H9 (cell line): ENCODE measurements around the gene PPM1B. TPM values are rescaled to one million over a fixed set of nuclear protein-coding genes. Genes with fewer than 3 reads are reported as not detected.

Experiments used
- DNase-seq: peaks from one replicate; pipeline ENCODE4 v3.0.0-alpha.2; 2017
- H2AFZ ChIP-seq: one replicate; pipeline ENCODE4 v1.6.1; 2013; ENCODE audit warnings: mild to moderate bottlenecking, low read length, control low read depth, moderate library complexity
- H2AK5ac ChIP-seq: 2 replicates; pipeline ENCODE4 v1.6.1; 2013; ENCODE audit warnings: low read length, control low read depth, mixed read lengths; ENCODE audit not compliant: insufficient read length
- H2BK120ac ChIP-seq: one replicate; pipeline ENCODE4 v1.6.1; 2013; ENCODE audit warnings: low read depth, mild to moderate bottlenecking, low read length, control low read depth, inconsistent platforms; ENCODE audit not compliant: poor library complexity, severe bottlenecking
- H2BK12ac ChIP-seq: 2 replicates; pipeline ENCODE4 v1.6.1; 2013; ENCODE audit warnings: low read length, control low read depth, mixed read lengths, low read depth; ENCODE audit not compliant: insufficient read length
- H2BK15ac ChIP-seq: 2 replicates; pipeline ENCODE4 v1.6.1; 2013; ENCODE audit warnings: low read depth, low read length, control low read depth
- H2BK20ac ChIP-seq: one replicate; pipeline ENCODE4 v1.6.1; 2013; ENCODE audit warnings: low read depth, mild to moderate bottlenecking, low read length, control low read depth, inconsistent platforms; ENCODE audit not compliant: poor library complexity, severe bottlenecking
- H2BK5ac ChIP-seq: 2 replicates; pipeline ENCODE4 v1.6.1; 2013; ENCODE audit warnings: low read length, control low read depth, mixed read lengths; ENCODE audit not compliant: insufficient read length
- H3K14ac ChIP-seq: 2 replicates; pipeline ENCODE4 v1.6.1; 2013; ENCODE audit warnings: low read length, control low read depth; ENCODE audit not compliant: insufficient read depth
- H3K18ac ChIP-seq: 2 replicates; pipeline ENCODE4 v1.6.1; 2013; ENCODE audit warnings: low read depth, mild to moderate bottlenecking, mixed read lengths, low read length, control low read depth; ENCODE audit not compliant: insufficient read length
- H3K23ac ChIP-seq: 2 replicates; pipeline ENCODE4 v1.6.1; 2013; ENCODE audit warnings: low read length, control low read depth, mixed read lengths, low read depth; ENCODE audit not compliant: insufficient read length
- H3K23me2 ChIP-seq: 2 replicates; pipeline ENCODE4 v1.6.1; 2013; ENCODE audit warnings: low read depth, mild to moderate bottlenecking, mixed read lengths, low read length, control low read depth; ENCODE audit not compliant: insufficient read length, poor library complexity, severe bottlenecking
- H3K27ac ChIP-seq: 2 replicates; pipeline ENCODE4 v1.5.1; 2013; ENCODE audit warnings: low read length, control low read depth, mixed read lengths, low read depth; ENCODE audit not compliant: insufficient read length
- H3K27me3 ChIP-seq: 2 replicates; pipeline ENCODE4 v1.6.1; 2013; ENCODE audit warnings: low read length, control low read depth, inconsistent platforms; ENCODE audit not compliant: insufficient read depth
- H3K4ac ChIP-seq: 2 replicates; pipeline ENCODE4 v1.6.1; 2013; ENCODE audit warnings: low read depth, mild to moderate bottlenecking, control low read depth, inconsistent platforms, low read length, moderate library complexity
- H3K4me1 ChIP-seq: 2 replicates; pipeline ENCODE4 v1.6.1; 2013; ENCODE audit warnings: low read length, control low read depth, inconsistent platforms; ENCODE audit not compliant: insufficient read depth
- H3K4me2 ChIP-seq: 2 replicates; pipeline ENCODE4 v1.6.1; 2013; ENCODE audit warnings: low read length, control low read depth, mixed read lengths; ENCODE audit not compliant: insufficient read length, insufficient read depth
- H3K56ac ChIP-seq: 2 replicates; pipeline ENCODE4 v1.6.1; 2013; ENCODE audit warnings: low read depth, mild to moderate bottlenecking, mixed read lengths, low read length, control low read depth; ENCODE audit not compliant: insufficient read length
- H3K79me1 ChIP-seq: 2 replicates; pipeline ENCODE4 v1.6.1; 2013; ENCODE audit warnings: low read depth, mild to moderate bottlenecking, moderate library complexity, low read length, control low read depth, inconsistent platforms; ENCODE audit not compliant: insufficient read depth, poor library complexity, severe bottlenecking
- H3K79me2 ChIP-seq: 2 replicates; pipeline ENCODE4 v1.6.1; 2013; ENCODE audit warnings: low read length, control low read depth, inconsistent platforms; ENCODE audit not compliant: insufficient read depth
- H3K9ac ChIP-seq: 2 replicates; pipeline ENCODE4 v1.6.1; 2013; ENCODE audit warnings: low read length, control low read depth, mixed read lengths; ENCODE audit not compliant: insufficient read length; ENCODE audit errors: extremely low read depth
- H3K9me3 ChIP-seq: one replicate; pipeline ENCODE4 v1.6.1; 2013; ENCODE audit warnings: low read depth, low read length, inconsistent platforms; ENCODE audit not compliant: control insufficient read depth
- H3T11ph ChIP-seq: one replicate; pipeline ENCODE4 v1.6.1; 2013; ENCODE audit warnings: mild to moderate bottlenecking, low read length, control low read depth, inconsistent platforms
- H4K20me1 ChIP-seq: one replicate; pipeline ENCODE4 v1.6.1; 2013; ENCODE audit not compliant: control insufficient read depth, insufficient read length, insufficient read depth
- H4K5ac ChIP-seq: 2 replicates; pipeline ENCODE4 v1.6.1; 2013; ENCODE audit warnings: low read depth, mild to moderate bottlenecking, mixed read lengths, low read length, control low read depth; ENCODE audit not compliant: insufficient read length
- H4K8ac ChIP-seq: replicated peaks from 2 replicates; pipeline ENCODE4 v1.6.1; 2013; ENCODE audit warnings: low read length, control low read depth, mixed read lengths, low read depth; ENCODE audit not compliant: insufficient read length
- H4K91ac ChIP-seq: 2 replicates; pipeline ENCODE4 v1.6.1; 2013; ENCODE audit warnings: low read depth, mild to moderate bottlenecking, moderate library complexity, mixed read lengths, low read length, control low read depth; ENCODE audit not compliant: insufficient read length
- H3K27ac Mint-ChIP-seq, 3 experiments: 2 replicates in 2 of 3; 3 replicates in 1 of 3; pipeline ENCODE4 v1.8.0; 2020 to 2021; ENCODE audit warnings: mixed read lengths in 3 of 3, mild to moderate bottlenecking in 1 of 3, moderate library complexity in 1 of 3
- H3K27me3 Mint-ChIP-seq: 2 replicates; pipeline ENCODE4 v1.8.0; 2021; ENCODE audit warnings: low read depth, mild to moderate bottlenecking, moderate library complexity, mixed read lengths
- H3K36me3 Mint-ChIP-seq, 3 experiments: 2 replicates in 2 of 3; 3 replicates in 1 of 3; pipeline ENCODE4 v1.8.0; 2020 to 2021; ENCODE audit warnings: low read depth in 3 of 3, mixed read lengths in 3 of 3; ENCODE audit not compliant: insufficient read depth in 1 of 3
- H3K4me1 Mint-ChIP-seq, 2 experiments: 2 replicates each; pipeline ENCODE4 v1.8.0; 2020; ENCODE audit warnings: mixed read lengths in 2 of 2
- H3K4me3 Mint-ChIP-seq, 2 experiments: 2 replicates in 1 of 2; 3 replicates in 1 of 2; pipeline ENCODE4 v1.8.0; 2020 to 2021; ENCODE audit warnings: mild to moderate bottlenecking in 2 of 2, mixed read lengths in 2 of 2, moderate library complexity in 1 of 2
- H3K9me3 Mint-ChIP-seq, 2 experiments: 2 replicates in 1 of 2; 3 replicates in 1 of 2; pipeline ENCODE4 v1.8.0; 2020; ENCODE audit warnings: mild to moderate bottlenecking in 2 of 2, mixed read lengths in 2 of 2, moderate library complexity in 1 of 2
- WGBS: extraction: QIAGEN DNeasy Blood & Tissue Kit; methylation state at CpG from one replicate; pipeline ENCODE4 v1.1.7; 2013; ENCODE audit warnings: missing lambda C conversion rate, low lambda C conversion rate, mixed read lengths; ENCODE audit not compliant: insufficient read length; ENCODE audit errors: extremely low coverage; 5-methylcytosine and 5-hydroxymethylcytosine counted together
- total RNA-seq: library from RNA; stranded (reverse); gene quantifications from 2 replicates; pipeline ENCODE4 v1.2.1, GENCODE V29; 2021
- TF ChIP-seq, protein P1 (sequence below): fragments of 200-600 bp; sonication (generic); conservative IDR thresholded peaks from 3 replicates; pipeline ENCODE4 v1.8.0; 2021; ENCODE audit warnings: antibody characterized with exemption, mild to moderate bottlenecking

Gene PPM1B
- total RNA-seq, 1 experiment from 2014 or later: 156 TPM

- Histone ChIP-seq H3K9ac (peak overlapping the region; percentile 74), H3K9me3 (no peaks in the 10 kb centered on the region), H2AFZ (peak overlapping the region; percentile 26), H2BK120ac (no peak overlapping the region), H2BK12ac (no peak overlapping the region), H3K27ac (peak overlapping the region; percentile 93), H3K79me1 (no peaks in the 10 kb centered on the region), H3K56ac (peak overlapping the region; percentile 80), H3T11ph (peak overlapping the region; percentile 86), H2BK5ac (peak overlapping the region; percentile 43), H4K5ac (peak overlapping the region; percentile 55), H3K27me3 (no peaks in the 10 kb centered on the region), H3K4ac (no peak overlapping the region; the same call in 1 of the 2 replicates), H2AK5ac (no peak overlapping the region), H2BK20ac (no peak overlapping the region), H3K4me1 (0 out of 2 replicates have a peak, but pooled peaks cover 3% of the 10 kb centered on the region), H3K79me2 (peaks cover 38% of the 10 kb centered on the region), H3K18ac (peak overlapping the region; percentile 95), H4K8ac (no peak overlapping the region), H3K23ac (no peak overlapping the region), H2BK15ac (no peak overlapping the region), H4K91ac (no peak overlapping the region), H4K20me1 (no peaks in the 10 kb centered on the region), H3K23me2 (peaks cover 4% of the 10 kb centered on the region), H3K14ac (peak overlapping the region; percentile 89; the same call in 1 of the 2 replicates), H3K4me2 (peak overlapping the region; percentile 70)
- peak; percentile 100 for DNase-seq
- Mint-ChIP-seq H3K27ac (peak overlapping the region; percentile 97 to 99 (median 98)), H3K9me3 (peaks cover 23 to 36% of the 10 kb centered on the region in 2 experiments), H3K27me3 (no peaks in the 10 kb centered on the region), H3K4me1 (peaks cover 25 to 30% of the 10 kb centered on the region in 2 experiments), H3K36me3 (peaks cover 28 to 56% (median 37%) of the 10 kb centered on the region in 3 experiments), H3K4me3 (peak overlapping the region; percentile 77 to 96)
- TF ChIP-seq, protein P1, sequence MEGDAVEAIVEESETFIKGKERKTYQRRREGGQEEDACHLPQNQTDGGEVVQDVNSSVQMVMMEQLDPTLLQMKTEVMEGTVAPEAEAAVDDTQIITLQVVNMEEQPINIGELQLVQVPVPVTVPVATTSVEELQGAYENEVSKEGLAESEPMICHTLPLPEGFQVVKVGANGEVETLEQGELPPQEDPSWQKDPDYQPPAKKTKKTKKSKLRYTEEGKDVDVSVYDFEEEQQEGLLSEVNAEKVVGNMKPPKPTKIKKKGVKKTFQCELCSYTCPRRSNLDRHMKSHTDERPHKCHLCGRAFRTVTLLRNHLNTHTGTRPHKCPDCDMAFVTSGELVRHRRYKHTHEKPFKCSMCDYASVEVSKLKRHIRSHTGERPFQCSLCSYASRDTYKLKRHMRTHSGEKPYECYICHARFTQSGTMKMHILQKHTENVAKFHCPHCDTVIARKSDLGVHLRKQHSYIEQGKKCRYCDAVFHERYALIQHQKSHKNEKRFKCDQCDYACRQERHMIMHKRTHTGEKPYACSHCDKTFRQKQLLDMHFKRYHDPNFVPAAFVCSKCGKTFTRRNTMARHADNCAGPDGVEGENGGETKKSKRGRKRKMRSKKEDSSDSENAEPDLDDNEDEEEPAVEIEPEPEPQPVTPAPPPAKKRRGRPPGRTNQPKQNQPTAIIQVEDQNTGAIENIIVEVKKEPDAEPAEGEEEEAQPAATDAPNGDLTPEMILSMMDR: no peak
- no CpG with 5 or more reads among the region's 46 CpGs for WGBS
Measured at GRCh38 chr2:44167908-44168680, 581 bp upstream of the PPM1B start.
